ENCODE data around the gene INO80D.
"Not testable (repeated sequence)": the region's sequence is repeated elsewhere in the genome, so short reads cannot be mapped to it uniquely, and the experiment has no call there.

INO80D gene

GRCh38 chr2:205994344-205994743 is 91.6 kb downstream of the INO80D start:
- TF ChIP-seq, protein P1, sequence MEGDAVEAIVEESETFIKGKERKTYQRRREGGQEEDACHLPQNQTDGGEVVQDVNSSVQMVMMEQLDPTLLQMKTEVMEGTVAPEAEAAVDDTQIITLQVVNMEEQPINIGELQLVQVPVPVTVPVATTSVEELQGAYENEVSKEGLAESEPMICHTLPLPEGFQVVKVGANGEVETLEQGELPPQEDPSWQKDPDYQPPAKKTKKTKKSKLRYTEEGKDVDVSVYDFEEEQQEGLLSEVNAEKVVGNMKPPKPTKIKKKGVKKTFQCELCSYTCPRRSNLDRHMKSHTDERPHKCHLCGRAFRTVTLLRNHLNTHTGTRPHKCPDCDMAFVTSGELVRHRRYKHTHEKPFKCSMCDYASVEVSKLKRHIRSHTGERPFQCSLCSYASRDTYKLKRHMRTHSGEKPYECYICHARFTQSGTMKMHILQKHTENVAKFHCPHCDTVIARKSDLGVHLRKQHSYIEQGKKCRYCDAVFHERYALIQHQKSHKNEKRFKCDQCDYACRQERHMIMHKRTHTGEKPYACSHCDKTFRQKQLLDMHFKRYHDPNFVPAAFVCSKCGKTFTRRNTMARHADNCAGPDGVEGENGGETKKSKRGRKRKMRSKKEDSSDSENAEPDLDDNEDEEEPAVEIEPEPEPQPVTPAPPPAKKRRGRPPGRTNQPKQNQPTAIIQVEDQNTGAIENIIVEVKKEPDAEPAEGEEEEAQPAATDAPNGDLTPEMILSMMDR (IDR thresholded peaks at IDR 0.05; ENCODE audit: insufficient read depth, low read length, missing control alignments): no peak
- no peak overlapping the region for H3K4me3 ChIP-seq (ENCODE audit: low read depth, low read length)
- POLR2A ChIA-PET: no interaction called here
- no peak for DNase-seq (ENCODE audit: low read depth, low spot score)
- CTCF ChIA-PET: no interaction called here

GRCh38 chr2:205990104-205990503 is 95.9 kb downstream of the INO80D start:
- TF ChIP-seq, protein P1 (IDR thresholded peaks at IDR 0.05; ENCODE audit: insufficient read depth, low read length, missing control alignments): no peak
- no peak overlapping the region for H3K4me3 ChIP-seq (ENCODE audit: low read depth, low read length)
- DNase-seq (ENCODE audit: low read depth, low spot score): no peak
- POLR2A ChIA-PET: no interaction called here
- CTCF ChIA-PET: no interaction called here

DNA sequence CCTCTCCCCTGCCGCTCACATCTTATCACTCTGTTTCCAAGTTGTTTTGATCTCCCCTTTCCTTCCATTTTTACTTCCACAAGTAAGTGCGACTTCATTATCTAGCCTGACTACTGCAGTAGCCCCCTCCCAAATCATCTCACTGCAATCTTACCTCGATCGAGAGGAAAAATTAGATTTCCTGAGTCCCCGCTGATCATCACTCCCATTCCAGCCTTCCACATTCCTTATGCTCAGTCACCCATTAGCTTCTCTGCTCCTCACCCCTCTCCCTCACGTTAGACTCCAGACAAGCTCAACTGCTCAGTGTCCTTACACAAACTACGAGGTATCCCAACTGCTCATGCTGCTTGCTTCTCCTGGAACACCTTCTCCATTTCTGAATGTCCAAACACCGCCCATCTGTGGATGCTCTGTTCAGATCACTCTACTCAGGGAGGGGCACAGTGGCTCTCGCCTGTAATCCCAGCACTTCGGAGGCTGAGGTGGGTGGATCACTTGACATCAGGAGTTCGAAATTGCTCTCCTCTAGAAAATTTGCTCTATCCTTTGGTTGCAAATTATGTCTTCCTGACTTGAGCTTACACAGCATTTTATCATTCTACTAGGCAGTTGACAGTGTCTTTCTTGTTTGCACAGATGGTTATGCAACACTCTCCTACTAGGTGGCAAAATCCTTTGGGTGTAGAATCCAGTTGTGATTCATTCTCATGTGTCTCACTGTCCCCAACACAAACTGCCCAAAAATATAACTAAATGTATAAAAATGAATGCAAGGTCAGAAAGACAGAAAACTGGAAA is 96.5 kb downstream of the INO80D start:
- CTCF ChIA-PET: no interaction called here
- no peak for DNase-seq (ENCODE audit: low read depth, low spot score)
- TF ChIP-seq, protein P1 (IDR thresholded peaks at IDR 0.05; ENCODE audit: insufficient read depth, low read length, missing control alignments): no peak
- POLR2A ChIA-PET: no interaction called here
- H3K4me3 ChIP-seq (ENCODE audit: low read depth, low read length): no peak overlapping the region

GRCh38 chr2:205988681-205989080 is 97.3 kb downstream of the INO80D start:
- POLR2A ChIA-PET; CTCF ChIA-PET; DNase-seq (ENCODE audit: low read depth, low spot score); H3K4me3 ChIP-seq (ENCODE audit: low read depth, low read length): not testable (repeated sequence)

- H3K4me3 ChIP-seq (ENCODE audit: low read depth, low read length): no peak overlapping the region
- TF ChIP-seq, protein P1 (IDR thresholded peaks at IDR 0.05; ENCODE audit: insufficient read depth, low read length, missing control alignments): no peak
- DNase-seq (ENCODE audit: low read depth, low spot score): no peak
- CTCF ChIA-PET: no interaction called here
- POLR2A ChIA-PET: no interaction called here
These were observed 97.7 kb downstream of the INO80D start for GRCh38 chr2:205988274-205988673.

- H3K4me3 ChIP-seq (ENCODE audit: low read depth, low read length); POLR2A ChIA-PET; DNase-seq (ENCODE audit: low read depth, low spot score): not testable (repeated sequence)
- CTCF ChIA-PET: interaction anchor here (2.3 kb wide), 1 partner anchor 17 kb away, joined by 5 read pairs; no protein-coding TSS in a partner anchor
These were observed 99.6 kb downstream of the INO80D start for GRCh38 chr2:205986334-205986733.

- ChIA-PET POLR2A (no interaction called here), CTCF (interaction anchor here (1.4 kb wide), 2 partner anchors 10 to 36 kb away, joined by 3 to 5 read pairs; no protein-coding TSS in a partner anchor)
- no peak overlapping the region for H3K4me3 ChIP-seq (ENCODE audit: low read depth, low read length)
- TF ChIP-seq, protein P1 (IDR thresholded peaks at IDR 0.05; ENCODE audit: insufficient read depth, low read length, missing control alignments): no peak
- no peak for DNase-seq (ENCODE audit: low read depth, low spot score)
These were observed 101.6 kb downstream of the INO80D start for GRCh38 chr2:205984381-205984780.

All from AG04449 (cell line).